Immature natural killer cell (primary cell): ENCODE results near the gene ANXA1. TPM values are rescaled to one million over a fixed set of nuclear protein-coding genes. Genes with fewer than 3 reads are reported as not detected.

Experiments
- DNase-seq, 3 donors: peaks; one replicate each; pipeline ENCODE4 v3.0.0; 2022; ENCODE audit warnings: mixed read lengths in 1 of 3
- H3K27ac Mint-ChIP-seq, 6 donors: one replicate each; pipeline ENCODE4 v1.8.0; 2020; ENCODE audit warnings: mixed read lengths in 6 of 6, mild to moderate bottlenecking in 5 of 6, inconsistent platforms in 4 of 6, moderate library complexity in 3 of 6
- H3K27me3 Mint-ChIP-seq, 3 donors: one replicate each; pipeline ENCODE4 v1.8.0; 2020 to 2021; ENCODE audit warnings: low read depth in 3 of 3, mild to moderate bottlenecking in 3 of 3, mixed read lengths in 3 of 3, moderate library complexity in 3 of 3, inconsistent platforms in 1 of 3
- H3K36me3 Mint-ChIP-seq, 3 donors: one replicate each; pipeline ENCODE4 v1.8.0; 2020; ENCODE audit warnings: mixed read lengths in 3 of 3, inconsistent platforms in 2 of 3, mild to moderate bottlenecking in 2 of 3
- H3K4me1 Mint-ChIP-seq, 2 donors: one replicate each; pipeline ENCODE4 v1.8.0; 2020; ENCODE audit warnings: inconsistent platforms in 2 of 2, mild to moderate bottlenecking in 2 of 2, mixed read lengths in 2 of 2, moderate library complexity in 1 of 2
- H3K4me3 Mint-ChIP-seq, 5 donors: one replicate each; pipeline ENCODE4 v1.8.0; 2020; ENCODE audit warnings: mild to moderate bottlenecking in 5 of 5, mixed read lengths in 5 of 5, inconsistent platforms in 3 of 5, moderate library complexity in 3 of 5
- H3K9me3 Mint-ChIP-seq, 6 donors: one replicate each; pipeline ENCODE4 v1.8.0; 2020; ENCODE audit warnings: mild to moderate bottlenecking in 6 of 6, mixed read lengths in 6 of 6, inconsistent platforms in 4 of 6, moderate library complexity in 3 of 6
- polyA plus RNA-seq, 3 donors: library from polyadenylated mRNA; unstranded; fragments of 300-500 nt; fragmentation: Illumina TruSeq; gene quantifications; one replicate each; pipeline ENCODE4 v1.2.3, GENCODE V29; 2021

ANXA1 gene
- polyA plus RNA-seq, 3 donors from 2014 or later = 426 to 769 (median 538) TPM

GRCh38 chr9:73215249-73215648 is 63.6 kb downstream of the ANXA1 start:
- no peaks in the 10 kb centered on the region for H3K36me3 Mint-ChIP-seq
- no peak overlapping the region for H3K27ac Mint-ChIP-seq
- no peak overlapping the region for H3K4me3 Mint-ChIP-seq
- peaks cover 2 to 6% (median 2%) of the 10 kb centered on the region in 3 donors for H3K27me3 Mint-ChIP-seq
- H3K4me1 Mint-ChIP-seq = no peaks in the 10 kb centered on the region
- no peak for DNase-seq
- H3K9me3 Mint-ChIP-seq = no peaks in the 10 kb centered on the region

GRCh38 chr9:73216100-73216499 is 64.4 kb downstream of the ANXA1 start:
- Mint-ChIP-seq H3K27me3 (peaks cover 2 to 6% (median 2%) of the 10 kb centered on the region in 3 donors), H3K4me1 (no peaks in the 10 kb centered on the region), H3K9me3 (no peaks in the 10 kb centered on the region), H3K4me3 (no peak overlapping the region), H3K27ac (no peak overlapping the region), H3K36me3 (no peaks in the 10 kb centered on the region)
- no peak for DNase-seq

Other genes starting within 250 kb of the ANXA1 start
- gene ALDH1A1, start 198.8 kb upstream of the ANXA1 start, polyA plus RNA-seq = under 1 TPM in 1 of 3 donors, not detected in 2; 0.09 TPM